Kidney epithelial cell (primary cell): ENCODE measurements around the gene OR5K1. TPM values are rescaled to one million over a fixed set of nuclear protein-coding genes. Genes with fewer than 3 reads are reported as not detected.

Source experiments
- DNase-seq: peaks from one replicate; pipeline ENCODE4 v3.0.0-alpha.2; 2010; ENCODE audit warnings: low read depth
- H3K27me3 ChIP-seq: 2 replicates; pipeline ENCODE4 v1.6.0; 2011; ENCODE audit warnings: low read length; ENCODE audit not compliant: control insufficient read depth, insufficient read depth
- H3K36me3 ChIP-seq: 2 replicates; pipeline ENCODE4 v1.5.1; 2011; ENCODE audit warnings: low read length; ENCODE audit not compliant: control insufficient read depth, insufficient read depth
- H3K4me3 ChIP-seq: 2 replicates; pipeline ENCODE4 v1.5.1; 2011; ENCODE audit warnings: low read depth, mild to moderate bottlenecking, control low read depth, low read length
- CTCF ChIP-seq: IDR thresholded peaks from 2 replicates; pipeline ENCODE4 v1.5.1; 2011; ENCODE audit warnings: mild to moderate bottlenecking, moderate library complexity, low read length, control low read depth, inconsistent platforms; ENCODE audit not compliant: insufficient read depth, poor library complexity, severe bottlenecking
- total RNA-seq: library from RNA; depleted of rRNA; stranded (reverse); fragments of >200 nt; gene quantifications from 2 replicates; pipeline ENCODE4 v1.2.3, GENCODE V29; 2015

OR5K1 gene
- total RNA-seq = not detected in 2 replicates

GRCh38 chr3:98462901-98463300 lies at the start of gene OR5K1:
OR5K1 (plus strand) TSS chr3:98463201; CDS start chr3:98469577, 6,376 bp downstream.
- Histone ChIP-seq H3K4me3 (no peak within 1 kb of the TSS), H3K36me3 (no peaks in the 10 kb centered on the region), H3K27me3 (no peaks in the 10 kb centered on the region)
- TF ChIP-seq CTCF = no peak
- no peak for DNase-seq

- DNase-seq = no peak
- TF ChIP-seq CTCF = no peak
- H3K27me3 ChIP-seq = no peaks in the 10 kb centered on the region
- no peaks in the 10 kb centered on the region for H3K36me3 ChIP-seq
- no peak overlapping the region for H3K4me3 ChIP-seq
Observed at GRCh38 chr3:98432575-98432974, 30.4 kb upstream of the OR5K1 start.

- TF ChIP-seq CTCF = no peak
Observed at GRCh38 chr3:98433764-98434163, 29.2 kb upstream of the OR5K1 start.

GRCh38 chr3:98434412-98434811 lies 28.6 kb upstream of the OR5K1 start:
- H3K27me3 ChIP-seq = no peaks in the 10 kb centered on the region
- DNase-seq = no peak

More at GRCh38 chr3:98433764-98434163, 29.2 kb upstream of the OR5K1 start:
- H3K27me3 ChIP-seq = no peaks in the 10 kb centered on the region
- no peaks in the 10 kb centered on the region for H3K36me3 ChIP-seq
- no peak for DNase-seq
- no peak overlapping the region for H3K4me3 ChIP-seq

GRCh38 chr3:98440283-98440682 lies 22.7 kb upstream of the OR5K1 start:
- no peak for TF ChIP-seq CTCF
- H3K36me3 ChIP-seq = no peaks in the 10 kb centered on the region
- no peak for DNase-seq
- no peak overlapping the region for H3K4me3 ChIP-seq
- no peaks in the 10 kb centered on the region for H3K27me3 ChIP-seq

More at GRCh38 chr3:98434412-98434811, 28.6 kb upstream of the OR5K1 start:
- H3K4me3 ChIP-seq = no peak overlapping the region
- TF ChIP-seq CTCF = no peak
- no peaks in the 10 kb centered on the region for H3K36me3 ChIP-seq

- no peak for DNase-seq
- Histone ChIP-seq H3K27me3 (no peaks in the 10 kb centered on the region), H3K36me3 (no peaks in the 10 kb centered on the region), H3K4me3 (no peak overlapping the region)
- TF ChIP-seq CTCF = no peak
Observed at GRCh38 chr3:98445949-98446406, 17.0 kb upstream of the OR5K1 start.
